ENCODE data around the gene SHROOM3.

GRCh38 chr4:76779740-76780459 lies 344.9 kb downstream of the SHROOM3 start:
- no peak for TF ChIP-seq SUZ12 (IDR thresholded peaks at IDR 0.05; ENCODE audit: extremely low read depth, insufficient read depth, insufficient read length)
- TF ChIP-seq ZNF274 (IDR thresholded peaks at IDR 0.05; ENCODE audit: low read depth, low read length) = no peak

Data from NT2/D1 (cell line).